22Rv1 (cell line): ENCODE results near the gene SMARCA1.

Experiments used
- CTCF ChIP-seq: fragments of 450-650 bp; IDR thresholded peaks from 2 replicates; pipeline ENCODE4 v1.5.1; 2017; ENCODE audit warnings: mild to moderate bottlenecking
- ZFX ChIP-seq: fragments of 450-650 bp; IDR thresholded peaks from 2 replicates; pipeline ENCODE4 v1.6.1; 2017; ENCODE audit warnings: antibody characterized with exemption, borderline replicate concordance

GRCh38 chrX:129404670-129405008, 118.7 kb downstream of the SMARCA1 start:
- no peak for TF ChIP-seq CTCF
- TF ChIP-seq ZFX: no peak
